CMK (cell line): ENCODE data around the gene KCNH1.

Source experiments
- DNase-seq: peaks from one replicate; pipeline ENCODE4 v3.0.0-alpha.2; 2010; ENCODE audit warnings: low read depth

The KCNH1 gene, protein sequence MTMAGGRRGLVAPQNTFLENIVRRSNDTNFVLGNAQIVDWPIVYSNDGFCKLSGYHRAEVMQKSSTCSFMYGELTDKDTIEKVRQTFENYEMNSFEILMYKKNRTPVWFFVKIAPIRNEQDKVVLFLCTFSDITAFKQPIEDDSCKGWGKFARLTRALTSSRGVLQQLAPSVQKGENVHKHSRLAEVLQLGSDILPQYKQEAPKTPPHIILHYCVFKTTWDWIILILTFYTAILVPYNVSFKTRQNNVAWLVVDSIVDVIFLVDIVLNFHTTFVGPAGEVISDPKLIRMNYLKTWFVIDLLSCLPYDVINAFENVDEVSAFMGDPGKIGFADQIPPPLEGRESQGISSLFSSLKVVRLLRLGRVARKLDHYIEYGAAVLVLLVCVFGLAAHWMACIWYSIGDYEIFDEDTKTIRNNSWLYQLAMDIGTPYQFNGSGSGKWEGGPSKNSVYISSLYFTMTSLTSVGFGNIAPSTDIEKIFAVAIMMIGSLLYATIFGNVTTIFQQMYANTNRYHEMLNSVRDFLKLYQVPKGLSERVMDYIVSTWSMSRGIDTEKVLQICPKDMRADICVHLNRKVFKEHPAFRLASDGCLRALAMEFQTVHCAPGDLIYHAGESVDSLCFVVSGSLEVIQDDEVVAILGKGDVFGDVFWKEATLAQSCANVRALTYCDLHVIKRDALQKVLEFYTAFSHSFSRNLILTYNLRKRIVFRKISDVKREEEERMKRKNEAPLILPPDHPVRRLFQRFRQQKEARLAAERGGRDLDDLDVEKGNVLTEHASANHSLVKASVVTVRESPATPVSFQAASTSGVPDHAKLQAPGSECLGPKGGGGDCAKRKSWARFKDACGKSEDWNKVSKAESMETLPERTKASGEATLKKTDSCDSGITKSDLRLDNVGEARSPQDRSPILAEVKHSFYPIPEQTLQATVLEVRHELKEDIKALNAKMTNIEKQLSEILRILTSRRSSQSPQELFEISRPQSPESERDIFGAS

DNA sequence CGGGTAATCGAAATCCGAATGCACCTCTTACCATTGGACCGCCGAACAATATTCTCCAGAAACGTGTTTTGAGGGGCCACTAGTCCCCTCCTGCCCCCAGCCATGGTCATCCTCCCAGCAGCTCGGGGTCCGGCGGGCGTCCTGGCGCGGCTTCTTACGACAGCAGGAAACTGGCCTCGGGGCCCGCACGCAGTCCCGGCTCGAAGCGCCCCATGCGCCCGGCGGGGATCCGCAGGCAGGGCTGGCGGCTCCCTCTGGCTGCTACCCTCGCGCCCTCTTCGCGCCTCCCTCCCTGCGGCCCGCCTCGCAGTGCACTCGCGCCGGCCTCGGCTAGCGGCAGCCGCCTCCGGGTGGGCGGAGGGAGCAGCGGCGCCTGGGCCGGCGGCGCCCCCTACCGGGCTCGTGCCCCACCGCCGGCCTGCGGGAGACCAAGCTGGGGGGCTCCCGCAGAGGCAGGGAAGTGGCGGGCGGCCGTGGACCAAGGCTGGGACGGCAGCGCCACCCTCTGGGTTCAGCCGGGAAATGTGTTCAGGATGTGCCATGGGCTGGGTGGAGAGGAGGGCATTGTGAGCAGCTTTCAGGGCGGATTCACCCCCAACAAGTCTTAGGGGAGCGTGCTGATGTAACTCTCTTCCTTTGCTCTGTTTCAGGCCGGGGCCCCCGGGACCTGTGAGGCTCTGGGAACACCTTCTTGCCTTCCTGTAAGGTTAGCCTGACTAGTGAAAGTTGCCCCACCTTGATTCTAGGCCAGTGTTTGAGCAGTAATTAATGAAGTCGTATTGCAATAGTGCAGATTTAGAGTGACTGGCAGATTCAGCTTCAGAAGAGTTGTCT is at the start of gene KCNH1:
TSS of gene KCNH1 (minus strand) at position 313 of the 834 bp plus-strand sequence. CDS start at position 110, 203 bp downstream.
- DNase-seq: peak; percentile 34

DNA sequence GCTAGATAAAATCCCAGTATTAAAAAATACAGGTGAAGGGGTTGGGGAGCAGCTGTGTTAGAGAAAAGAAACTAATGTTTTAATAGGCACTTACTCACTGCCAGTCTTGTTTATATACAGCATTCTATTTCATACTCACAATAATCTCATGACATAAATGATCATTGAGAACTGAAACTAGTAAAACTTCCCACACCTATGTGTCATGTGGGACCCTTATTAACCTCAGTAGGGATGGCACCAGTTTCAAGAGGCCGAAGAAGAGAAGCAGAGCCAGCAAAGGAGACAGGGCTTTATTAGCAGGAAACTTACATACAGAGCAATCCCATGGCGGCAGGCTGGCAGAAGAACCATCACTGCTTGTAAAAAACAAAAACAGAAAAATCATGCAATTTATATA is 48.8 kb upstream of the KCNH1 start:
- DNase-seq: no peak

DNA sequence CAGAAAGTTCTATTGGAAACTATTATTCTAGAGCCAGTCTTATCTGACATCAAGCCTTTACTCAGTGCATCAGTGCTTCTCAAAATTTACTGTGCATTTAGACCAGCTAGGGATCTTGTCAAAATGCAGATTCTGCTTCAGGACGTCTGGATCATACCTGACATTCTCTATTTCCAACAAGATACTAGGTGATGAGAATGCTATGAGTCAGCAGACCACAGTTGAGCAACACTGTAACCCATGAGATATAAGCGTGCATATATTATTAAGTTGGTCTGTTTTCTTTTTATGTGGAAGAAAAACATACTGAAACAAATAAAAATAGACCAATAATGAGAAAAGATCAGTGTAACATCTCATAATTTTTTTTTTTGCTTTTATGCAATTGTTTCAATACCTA is 40.4 kb upstream of the KCNH1 start:
- no peak for DNase-seq

DNA sequence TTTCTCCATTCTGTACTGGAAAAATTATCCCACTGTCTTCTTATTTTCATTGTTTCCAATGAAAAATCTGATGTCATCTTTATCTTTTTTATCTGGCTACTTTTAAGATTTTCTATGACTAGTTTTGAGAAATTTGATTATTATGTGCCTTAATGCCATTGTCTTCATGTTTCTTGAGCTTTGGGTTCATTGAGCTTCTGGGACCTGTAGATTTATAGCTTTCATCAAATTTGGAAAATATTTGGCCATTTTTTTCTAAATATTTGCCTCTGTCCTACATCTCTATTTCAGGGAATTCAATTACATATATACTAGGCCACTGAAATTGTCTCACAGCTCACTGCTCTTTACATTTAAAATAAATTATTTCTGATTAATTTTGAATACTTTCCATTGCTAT is 38.7 kb upstream of the KCNH1 start:
- no peak for DNase-seq

DNA sequence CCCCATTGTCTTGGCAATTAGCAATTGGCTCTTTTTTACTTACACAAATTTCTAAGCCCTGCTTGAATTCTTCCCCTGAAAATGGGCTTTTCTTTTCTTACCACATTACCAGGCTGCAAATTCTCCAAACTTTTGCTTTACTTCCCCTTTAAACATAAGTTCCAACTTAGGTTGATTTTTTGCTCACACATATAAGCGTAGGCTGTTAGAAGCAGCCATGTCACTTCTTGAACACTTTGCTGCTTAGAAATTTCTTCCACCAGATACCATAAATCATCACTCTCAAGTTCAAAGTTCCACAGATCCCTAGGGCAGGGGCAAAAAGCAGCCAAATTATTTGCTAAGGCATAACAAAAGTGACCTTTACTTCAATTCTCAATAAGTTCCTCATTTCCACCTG is 35.4 kb upstream of the KCNH1 start:
- DNase-seq: no peak

DNA sequence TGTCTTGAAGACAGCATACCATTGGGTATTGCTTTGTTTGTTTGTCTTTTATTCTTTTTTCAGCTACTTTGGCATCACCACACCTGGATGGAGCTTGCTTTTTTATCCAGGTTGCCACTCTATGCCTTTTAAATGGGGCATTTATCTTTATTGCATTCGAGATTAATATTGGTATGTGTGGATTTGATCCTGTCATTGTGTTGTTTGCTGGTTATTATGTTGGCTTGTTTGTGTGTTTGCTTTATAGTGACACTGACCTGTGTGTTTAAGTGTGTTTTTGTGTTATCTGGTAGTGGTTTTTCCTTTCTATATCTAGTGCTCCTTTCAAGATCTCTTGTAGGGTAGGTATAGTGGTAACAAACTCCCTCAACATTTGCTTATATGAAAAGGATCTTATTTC is 24.9 kb upstream of the KCNH1 start:
- DNase-seq: no peak

DNA sequence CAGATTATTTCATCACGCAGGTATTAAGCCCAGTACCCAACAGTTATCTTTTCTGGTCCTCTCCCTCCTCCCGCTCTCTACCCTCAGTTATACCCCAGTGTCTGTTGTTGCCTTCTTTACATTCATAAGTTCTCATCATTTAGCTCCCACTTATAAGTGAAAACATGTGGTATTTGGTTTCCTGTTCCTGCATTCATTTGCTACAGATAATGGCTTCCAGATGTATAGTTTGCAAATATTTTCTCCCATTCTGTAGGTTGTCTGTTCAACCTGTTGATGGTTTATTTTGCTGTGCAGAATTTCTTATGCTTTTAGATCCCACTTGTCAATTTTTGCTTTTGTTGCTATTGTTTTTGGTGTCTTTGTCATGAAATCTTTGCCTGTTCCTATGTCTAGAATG is 21.1 kb upstream of the KCNH1 start:
- DNase-seq: no peak

DNA sequence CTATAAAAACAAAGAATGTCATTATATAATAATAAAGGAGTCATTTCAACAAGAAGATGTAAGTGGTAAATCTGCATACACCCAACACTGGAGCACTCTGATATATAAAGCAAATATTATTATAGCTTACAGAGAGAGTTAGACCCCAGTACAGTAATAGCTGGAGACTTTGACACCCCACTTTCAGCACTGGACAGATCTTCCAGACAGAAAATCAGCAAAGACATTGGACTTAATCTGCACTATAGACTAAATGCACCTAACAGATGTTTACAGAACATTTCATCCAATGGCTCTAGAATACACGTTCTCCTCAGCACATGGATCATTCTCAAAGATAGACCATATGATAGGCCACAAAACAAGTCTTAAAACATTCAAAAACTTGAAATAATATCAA is 20.0 kb upstream of the KCNH1 start:
- no peak for DNase-seq

DNA sequence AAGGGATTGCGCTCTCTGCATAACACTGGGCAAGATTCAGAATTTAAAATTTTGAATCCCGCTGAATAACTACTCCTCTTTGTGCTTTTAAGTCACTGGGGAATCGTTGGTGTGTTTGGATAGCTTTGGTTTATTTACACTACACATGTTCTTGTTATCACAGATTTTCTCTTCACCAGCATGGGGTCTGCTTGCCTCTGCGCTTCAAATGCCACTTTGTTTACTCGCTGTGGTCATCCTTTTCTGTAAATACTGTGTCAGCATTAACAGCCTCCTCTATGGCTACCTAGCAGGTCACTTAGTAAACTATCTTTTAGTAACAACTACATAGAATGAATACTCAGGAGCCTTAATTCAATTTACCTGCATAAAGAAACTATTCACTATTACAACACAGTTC is 14.4 kb upstream of the KCNH1 start:
- no peak for DNase-seq

DNA sequence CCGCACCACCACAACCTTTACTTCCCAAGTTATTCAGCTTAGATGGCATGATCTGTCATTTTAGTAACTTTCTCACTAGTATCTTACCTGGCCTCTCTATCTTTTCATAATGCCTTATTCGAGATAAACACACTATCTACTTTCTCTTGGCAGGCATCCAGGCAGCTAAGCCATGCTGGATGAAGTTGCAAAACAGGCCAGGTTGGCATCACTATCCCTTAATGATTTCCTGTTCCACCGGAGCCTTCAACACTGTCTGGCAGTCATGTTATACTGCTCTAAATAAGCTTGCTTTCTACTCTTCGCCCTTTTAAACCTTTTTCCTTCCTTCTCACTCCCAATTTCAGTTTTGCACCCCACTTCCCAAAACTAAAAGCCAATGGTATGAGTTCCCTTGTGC is 12.0 kb upstream of the KCNH1 start:
- DNase-seq: no peak

DNA sequence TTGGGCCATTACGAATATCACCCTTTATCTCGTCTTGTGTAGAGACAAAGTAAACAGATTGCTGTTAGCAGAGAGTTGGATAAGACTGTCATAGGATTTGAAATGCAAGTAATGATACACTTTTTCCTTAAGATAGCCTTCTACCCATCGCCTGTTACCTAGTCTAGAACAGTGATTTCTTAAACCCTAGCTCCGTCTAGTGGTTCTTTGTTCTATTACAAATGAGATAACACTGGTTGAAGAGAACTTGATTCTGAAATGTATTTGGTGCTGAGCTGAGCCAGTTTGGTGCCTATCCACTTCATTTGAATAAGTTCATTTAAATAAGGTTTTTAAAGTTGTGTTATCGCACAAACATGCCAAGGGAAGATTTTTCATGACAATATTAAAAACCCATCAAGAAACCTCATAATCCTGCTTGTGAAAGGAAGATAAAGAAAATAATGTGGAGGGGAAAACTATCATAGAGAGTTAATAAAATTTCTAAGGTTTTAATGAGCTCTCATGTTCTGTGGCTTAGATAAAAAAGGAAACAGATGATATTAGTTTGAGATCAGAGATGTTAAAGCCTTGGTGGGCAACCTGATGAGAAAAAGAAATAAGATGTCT is 1.5 kb upstream of the KCNH1 start:
- DNase-seq: no peak

DNA sequence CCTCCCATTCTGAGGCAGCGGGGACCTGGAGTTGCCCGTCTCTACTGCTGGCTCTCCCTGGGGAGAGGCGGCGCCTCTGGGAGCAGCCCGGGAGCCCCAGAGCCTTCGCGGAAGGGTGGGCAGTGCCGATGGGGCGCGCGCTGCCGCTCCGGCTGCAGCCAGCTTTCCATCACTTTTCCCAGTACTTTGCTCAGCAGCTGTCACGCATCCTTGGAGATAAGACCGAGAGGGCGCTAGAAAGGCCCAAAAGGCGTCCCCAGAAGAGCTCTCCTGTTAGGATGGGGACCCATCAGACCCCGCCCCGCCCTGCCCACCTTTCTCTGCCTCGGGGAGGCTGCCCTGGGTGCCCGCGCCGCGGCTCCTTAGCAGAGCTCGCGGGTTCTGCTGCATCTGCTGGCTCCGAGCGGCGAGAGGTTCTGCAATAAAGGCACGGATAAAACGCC is 534 bp downstream of the KCNH1 start:
- DNase-seq: no peak

DNA sequence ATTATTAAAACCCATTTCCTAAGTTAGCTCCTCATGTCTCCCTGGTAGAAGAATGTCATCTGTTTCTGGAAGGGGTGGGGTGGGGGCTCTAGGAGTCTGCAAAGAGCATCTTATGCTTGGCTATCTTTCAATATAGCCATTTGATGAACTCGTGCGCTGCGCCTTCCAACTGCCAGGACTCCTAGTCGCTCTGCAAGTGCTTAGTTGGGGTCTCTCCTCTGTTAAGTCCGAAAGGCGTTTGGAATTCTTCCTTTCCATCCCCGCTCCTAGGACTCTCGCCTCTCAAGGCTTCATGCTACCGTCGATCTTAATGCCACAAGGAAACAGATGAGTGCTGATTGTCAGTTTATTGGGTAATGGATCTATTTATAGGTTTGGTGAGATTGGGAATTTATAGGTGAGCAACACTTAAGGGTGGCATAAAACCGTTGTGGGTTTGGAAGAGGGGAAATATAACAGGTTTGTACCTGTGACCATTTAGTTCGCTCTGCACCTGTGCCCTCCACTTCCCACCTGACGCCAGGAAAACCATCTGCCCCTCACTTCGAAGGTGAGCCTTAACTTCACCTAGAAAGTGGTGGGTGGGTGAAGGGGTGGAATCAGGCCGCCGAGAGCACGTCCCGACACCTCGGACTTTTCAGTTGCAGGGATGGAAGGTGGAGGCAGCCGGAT is 1.1 kb downstream of the KCNH1 start:
- no peak for DNase-seq

DNA sequence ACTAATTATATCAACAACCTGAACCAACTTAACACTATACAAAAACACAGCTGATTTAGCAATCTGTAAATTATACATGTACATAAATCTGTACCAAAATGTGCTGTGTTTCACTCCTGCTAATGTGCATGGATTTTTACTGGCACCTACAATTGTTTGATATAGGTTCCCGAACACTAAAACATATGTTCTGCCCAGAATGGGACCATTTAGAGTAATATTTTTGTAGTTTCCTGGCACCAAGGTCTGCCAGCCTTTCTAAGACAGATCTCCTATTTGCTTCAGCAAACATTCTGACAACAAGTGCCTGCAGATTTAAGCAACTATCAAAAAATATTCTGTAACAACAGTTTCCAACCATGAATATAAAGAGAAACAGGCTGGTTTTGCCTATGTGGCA is 4.2 kb downstream of the KCNH1 start:
- no peak for DNase-seq

DNA sequence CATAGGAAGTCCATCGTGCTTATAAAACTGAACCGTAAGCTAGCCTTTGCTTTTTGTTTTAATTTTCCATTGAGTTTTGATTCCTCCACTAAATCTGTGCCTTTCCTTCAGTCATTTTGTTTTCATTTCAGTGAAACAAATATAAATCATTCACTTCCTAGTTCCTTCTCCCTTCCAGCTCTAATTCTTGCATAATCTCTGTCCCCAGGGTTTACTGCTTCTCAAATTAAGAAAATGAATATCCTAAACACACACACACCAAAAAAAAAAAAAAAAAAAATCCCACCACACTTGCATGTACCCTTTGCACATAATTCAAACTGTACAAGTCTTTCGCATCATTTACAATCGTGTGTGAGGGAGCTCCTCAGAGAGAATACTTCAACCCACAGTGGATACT is 6.8 kb downstream of the KCNH1 start:
- no peak for DNase-seq

DNA sequence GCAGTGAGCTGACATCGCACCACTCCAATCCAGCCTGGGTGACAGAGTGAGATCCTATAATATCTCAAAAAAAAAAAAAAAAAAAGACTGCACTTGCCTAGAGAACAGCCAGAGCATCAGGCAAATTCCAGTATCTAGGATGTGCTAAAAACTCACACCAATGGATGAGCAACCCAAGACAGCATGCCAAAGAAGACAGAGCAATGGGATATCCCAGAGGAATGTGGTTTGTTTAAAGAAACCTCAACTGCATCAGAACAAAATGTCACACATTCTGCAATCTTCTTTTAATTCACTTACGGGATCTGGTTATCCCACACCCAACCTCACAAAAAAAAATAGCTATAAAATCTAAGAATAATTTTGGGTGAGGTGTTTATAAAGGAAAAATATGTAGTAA is 7.3 kb downstream of the KCNH1 start:
- no peak for DNase-seq

DNA sequence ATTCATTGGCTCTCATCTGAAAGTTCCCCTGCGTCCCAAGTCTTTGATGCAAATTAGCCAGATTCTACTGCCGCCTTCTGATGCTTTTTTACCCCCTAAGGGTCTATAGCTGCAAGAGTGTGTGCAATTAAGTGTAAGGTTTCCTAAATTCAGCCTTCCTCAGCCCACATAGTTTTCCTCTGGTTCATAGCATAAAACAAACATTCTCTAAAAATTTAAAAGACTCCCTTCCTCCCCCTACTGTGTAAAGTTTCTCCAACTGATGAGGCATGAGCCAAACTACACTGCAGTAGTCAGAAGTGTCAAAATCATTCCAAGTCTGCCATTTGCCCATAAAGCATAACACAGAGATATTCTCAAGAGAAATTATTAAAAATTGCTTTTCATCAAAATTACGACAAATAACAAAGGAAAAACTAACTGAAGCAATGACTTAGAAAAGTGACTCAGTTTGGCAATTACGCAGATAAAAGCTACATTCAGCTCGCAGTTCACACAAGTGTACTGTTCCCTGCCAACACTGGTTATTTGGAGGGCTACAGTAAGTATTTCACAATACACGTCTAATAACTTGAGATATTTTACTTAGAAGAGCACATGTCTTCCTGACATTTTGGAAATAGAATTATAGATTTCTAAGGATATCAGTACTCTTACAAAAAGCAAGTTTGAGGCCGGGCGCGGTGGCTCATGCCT is 15.4 kb downstream of the KCNH1 start:
- no peak for DNase-seq

DNA sequence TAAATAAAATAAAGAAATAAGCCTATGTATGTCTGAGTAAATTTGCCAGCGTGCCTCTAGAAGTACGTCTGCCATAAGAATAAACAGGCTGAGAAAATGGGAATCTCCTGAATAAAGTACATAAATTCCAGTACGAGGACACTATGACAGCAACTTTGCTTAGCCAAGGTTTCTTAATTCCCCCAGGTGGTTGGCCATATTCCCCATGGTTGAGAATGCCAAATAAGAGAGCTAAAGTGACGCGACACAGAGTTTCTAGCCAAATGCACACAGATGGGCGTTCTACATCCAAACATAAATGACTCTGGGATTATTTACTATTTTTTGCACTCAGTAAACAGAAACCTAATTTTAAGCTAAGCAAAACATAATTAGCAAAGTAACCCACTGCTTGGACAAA is 19.5 kb downstream of the KCNH1 start:
- no peak for DNase-seq

DNA sequence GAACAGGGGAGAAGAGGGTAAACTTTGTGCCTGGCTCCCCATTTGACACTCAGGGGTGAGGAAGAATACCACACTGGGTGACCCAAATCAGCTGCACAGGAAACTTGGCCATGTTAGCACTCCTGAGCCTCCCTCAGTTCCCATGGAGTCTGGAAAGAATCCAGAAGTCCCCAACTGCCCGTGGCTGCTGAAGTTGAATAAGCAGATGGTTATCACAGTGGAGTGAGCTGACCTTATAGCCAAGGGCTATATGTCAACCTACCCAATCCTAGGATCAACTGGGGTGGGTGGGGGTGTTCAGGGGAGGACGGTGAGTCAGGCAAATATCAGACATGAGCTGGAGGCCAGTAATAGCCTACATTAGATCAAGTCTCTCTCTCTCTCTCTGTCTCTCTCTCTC is 20.4 kb downstream of the KCNH1 start:
- no peak for DNase-seq

DNA sequence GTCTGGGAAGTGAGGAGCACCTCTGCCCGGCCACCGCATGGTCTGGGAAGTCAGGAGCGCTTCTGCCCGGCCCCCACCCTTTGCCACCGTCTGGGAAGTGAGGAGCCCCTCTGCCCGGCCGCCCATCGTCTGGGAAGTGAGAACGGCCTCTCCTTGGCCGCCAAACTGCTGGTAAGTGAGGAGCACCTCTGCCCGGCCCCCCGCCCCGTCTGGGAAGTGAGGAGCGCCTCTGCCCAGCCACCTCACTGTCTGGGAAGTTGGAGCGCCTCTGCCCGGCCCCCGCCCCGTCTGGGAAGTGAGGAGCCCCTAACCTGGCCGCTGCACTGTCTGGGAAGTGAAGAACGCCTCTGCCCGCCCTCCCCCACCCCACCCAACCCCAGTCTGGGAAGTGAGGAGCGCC is 22.6 kb downstream of the KCNH1 start:
- DNase-seq: no peak

DNA sequence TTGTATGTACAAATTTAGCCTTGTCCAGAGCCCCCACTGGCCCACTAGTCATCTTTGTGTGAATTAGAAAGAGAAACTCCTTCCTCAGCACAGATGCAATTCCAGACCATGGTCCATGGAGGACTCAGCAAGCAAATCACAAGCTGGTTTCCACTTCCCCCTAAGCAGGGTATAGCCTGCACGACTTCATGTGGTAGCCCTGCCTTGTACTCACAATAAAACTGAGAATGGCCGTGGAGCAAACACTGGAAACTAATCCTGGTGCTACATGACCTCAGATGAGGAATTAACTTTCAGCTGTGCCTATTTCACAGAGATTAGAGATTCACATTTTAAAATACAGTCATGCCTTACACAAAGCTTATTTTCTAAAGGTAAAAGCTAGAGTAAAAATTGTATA is 32.5 kb downstream of the KCNH1 start:
- no peak for DNase-seq
